Tibial nerve (tissue), 4 donors: ENCODE data around the gene PGAP6. TPM values are rescaled to one million over a fixed set of nuclear protein-coding genes. Genes with fewer than 3 reads are reported as not detected.
"Not testable (repeated sequence)": the region's sequence is repeated elsewhere in the genome, so short reads cannot be mapped to it uniquely, and the experiment has no call there.

Experiments
- DNase-seq, 2 donors: peaks; one replicate each; pipeline ENCODE4 v3.0.0-alpha.2; 2019; ENCODE audit warnings: low spot score in 2 of 2
- H3K27ac ChIP-seq, 4 donors: fragments of 200-600 bp; sonication (generic) in 3 of 4; one replicate each; pipeline ENCODE4 v1.5.1; 2017 to 2019; ENCODE audit warnings: mild to moderate bottlenecking in 1 of 4
- H3K27me3 ChIP-seq, 2 donors: fragments of 200-600 bp; sonication (generic) in 1 of 2; one replicate each; pipeline versions ENCODE4 v1.5.1 to v1.6.0; 2017 to 2019
- H3K36me3 ChIP-seq, 3 donors: fragments of 200-600 bp; sonication (generic); one replicate each; pipeline ENCODE4 v1.5.1; 2018 to 2019
- H3K4me1 ChIP-seq, 4 donors: fragments of 200-600 bp; sonication (generic) in 3 of 4; one replicate each; pipeline ENCODE4 v1.5.1; 2017 to 2019
- H3K4me3 ChIP-seq, 4 donors: fragments of 200-600 bp; sonication (generic) in 3 of 4; one replicate each; pipeline ENCODE4 v1.5.1; 2017 to 2019; ENCODE audit warnings: mild to moderate bottlenecking in 1 of 4, moderate library complexity in 1 of 4
- H3K9me3 ChIP-seq, 4 donors: fragments of 200-600 bp; sonication (generic) in 3 of 4; one replicate each; pipeline ENCODE4 v1.5.1; 2017 to 2019
- CTCF ChIP-seq, 5 experiments: fragments of 200-600 bp in 3 of 5; fragments of 450-650 bp in 2 of 5; sonication (generic) in 3 of 5; IDR thresholded peaks; one replicate each; pipeline ENCODE4 v1.5.1; 2016 to 2019; ENCODE audit warnings: antibody characterized with exemption in 5 of 5, mild to moderate bottlenecking in 3 of 5, moderate library complexity in 2 of 5
- EP300 ChIP-seq, 2 donors: sonication (generic); formaldehyde crosslinking; IDR thresholded peaks; one replicate each; pipeline ENCODE4 v1.6.1; 2017; ENCODE audit warnings: antibody characterized with exemption in 2 of 2, mild to moderate bottlenecking in 1 of 2
- POLR2A ChIP-seq, 2 donors: fragments of 450-650 bp; IDR thresholded peaks; one replicate each; pipeline ENCODE4 v1.6.1; 2017; ENCODE audit warnings: antibody characterized with exemption in 2 of 2, mild to moderate bottlenecking in 2 of 2, moderate library complexity in 2 of 2
- WGBS, 2 donors: methylation state at CpG; one replicate each; pipeline ENCODE4 v1.1.5; 2018; 5-methylcytosine and 5-hydroxymethylcytosine counted together
- total RNA-seq, 4 donors: library from RNA; depleted of rRNA; stranded (reverse); fragments of >200 nt; gene quantifications; one replicate each; pipeline ENCODE4 v1.1.0, GENCODE V29; 2016

The PGAP6 gene
- total RNA-seq, 4 donors from 2014 or later, result 22.7 to 69.3 (median 36.7) TPM

GRCh38 chr16:389352-389751 is 7.6 kb upstream of the PGAP6 start:
- Histone ChIP-seq H3K4me1 (peaks cover 0 to under 1% (median 0%) of the 10 kb centered on the region in 4 donors), H3K27me3 (no peaks in the 10 kb centered on the region), H3K27ac (no peak overlapping the region), H3K36me3 (no peaks in the 10 kb centered on the region), H3K9me3 (no peaks in the 10 kb centered on the region), H3K4me3 (no peak overlapping the region)
- WGBS, 2 donors, result 88 to 89% methylated on average over 10 of the region's 10 CpGs
- TF ChIP-seq EP300 (IDR thresholded peaks at IDR 0.05), result no peak
- no peak for DNase-seq

- not testable (repeated sequence) for H3K4me3 ChIP-seq, H3K36me3 ChIP-seq, H3K9me3 ChIP-seq, H3K27me3 ChIP-seq, DNase-seq
- WGBS, 2 donors, result 52 to 60% methylated on average over 20 of the region's 20 CpGs
- Histone ChIP-seq H3K27ac (peak overlapping the region in 1 of 4 donors; percentile 50), H3K4me1 (peaks cover 0 to 14% (median 4%) of the 10 kb centered on the region in 4 donors)
Observed at GRCh38 chr16:387761-388666, 6.2 kb upstream of the PGAP6 start.

- peaks cover 0 to 20% (median 7%) of the 10 kb centered on the region in 4 donors for H3K4me1 ChIP-seq
- peak overlapping the region in 2 of 4 donors; percentile 43 to 71 for H3K27ac ChIP-seq
- no peaks in the 10 kb centered on the region for H3K27me3 ChIP-seq
- TF ChIP-seq EP300 (IDR thresholded peaks at IDR 0.05) (no peak), CTCF (IDR thresholded peaks at IDR 0.05) (no peak), POLR2A (IDR thresholded peaks at IDR 0.05) (no peak)
- WGBS, 2 donors, result 45 to 47% methylated on average over 19 of the region's 19 CpGs
- H3K36me3 ChIP-seq, result no peaks in the 10 kb centered on the region
- H3K4me3 ChIP-seq, result no peak overlapping the region
- no peak for DNase-seq
- no peaks in the 10 kb centered on the region for H3K9me3 ChIP-seq
Observed at GRCh38 chr16:386641-387156, 4.9 kb upstream of the PGAP6 start.

GRCh38 chr16:383326-384051 is 1.7 kb upstream of the PGAP6 start:
- 33 to 37% methylated on average over 33 of the region's 33 CpGs for WGBS, 2 donors
- Histone ChIP-seq H3K27me3 (no peaks in the 10 kb centered on the region), H3K36me3 (no peaks in the 10 kb centered on the region), H3K27ac (peak overlapping the region in 3 of 4 donors; percentile 19 to 94 (median 85)), H3K4me1 (peaks cover 0 to 49% (median 14%) of the 10 kb centered on the region in 4 donors), H3K9me3 (no peaks in the 10 kb centered on the region), H3K4me3 (peak overlapping the region in 2 of 4 donors; percentile 95 to 99)
- DNase-seq, result no peak
- TF ChIP-seq POLR2A (IDR thresholded peaks at IDR 0.05), result no peak
- TF ChIP-seq EP300 (IDR thresholded peaks at IDR 0.05), result no peak
- TF ChIP-seq CTCF (IDR thresholded peaks at IDR 0.05), result no peak

- peak overlapping the region; percentile 52 to 86 (median 80) for H3K27ac ChIP-seq
- 0 to 1% methylated on average over 17 to 29 of the region's 73 CpGs for WGBS, 2 donors
Observed at GRCh38 chr16:381012-381788, 578 bp downstream of the PGAP6 start.

More at GRCh38 chr16:381012-381788, 578 bp downstream of the PGAP6 start:
- no peaks in the 10 kb centered on the region for H3K9me3 ChIP-seq
- H3K4me1 ChIP-seq, result peaks cover 0 to 49% (median 14%) of the 10 kb centered on the region in 4 donors
- DNase-seq, result no peak
- H3K36me3 ChIP-seq, result peaks cover 0 to 18% (median 0%) of the 10 kb centered on the region in 3 donors
- peak overlapping the region; percentile 72 to 99 (median 88) for H3K4me3 ChIP-seq
- TF ChIP-seq POLR2A (IDR thresholded peaks at IDR 0.05) (no peak), CTCF (IDR thresholded peaks at IDR 0.05) (no peak), EP300 (IDR thresholded peaks at IDR 0.05) (no peak)
- H3K27me3 ChIP-seq, result no peaks in the 10 kb centered on the region
